Tibial nerve (tissue), 4 donors: ENCODE results near the gene SETD2. TPM values are rescaled to one million over a fixed set of nuclear protein-coding genes. Genes with fewer than 3 reads are reported as not detected.

Experiments
- DNase-seq, 2 donors: peaks; one replicate each; pipeline ENCODE4 v3.0.0-alpha.2; 2019; ENCODE audit warnings: low spot score in 2 of 2
- H3K27ac ChIP-seq, 4 donors: fragments of 200-600 bp; sonication (generic) in 3 of 4; one replicate each; pipeline ENCODE4 v1.5.1; 2017 to 2019; ENCODE audit warnings: mild to moderate bottlenecking in 1 of 4
- H3K27me3 ChIP-seq, 2 donors: fragments of 200-600 bp; sonication (generic) in 1 of 2; one replicate each; pipeline versions ENCODE4 v1.5.1 to v1.6.0; 2017 to 2019
- H3K36me3 ChIP-seq, 3 donors: fragments of 200-600 bp; sonication (generic); one replicate each; pipeline ENCODE4 v1.5.1; 2018 to 2019
- H3K4me1 ChIP-seq, 4 donors: fragments of 200-600 bp; sonication (generic) in 3 of 4; one replicate each; pipeline ENCODE4 v1.5.1; 2017 to 2019
- H3K4me3 ChIP-seq, 4 donors: fragments of 200-600 bp; sonication (generic) in 3 of 4; one replicate each; pipeline ENCODE4 v1.5.1; 2017 to 2019; ENCODE audit warnings: mild to moderate bottlenecking in 1 of 4, moderate library complexity in 1 of 4
- H3K9me3 ChIP-seq, 4 donors: fragments of 200-600 bp; sonication (generic) in 3 of 4; one replicate each; pipeline ENCODE4 v1.5.1; 2017 to 2019
- CTCF ChIP-seq, 5 experiments: fragments of 200-600 bp in 3 of 5; fragments of 450-650 bp in 2 of 5; sonication (generic) in 3 of 5; IDR thresholded peaks; one replicate each; pipeline ENCODE4 v1.5.1; 2016 to 2019; ENCODE audit warnings: antibody characterized with exemption in 5 of 5, mild to moderate bottlenecking in 3 of 5, moderate library complexity in 2 of 5
- EP300 ChIP-seq, 2 donors: sonication (generic); formaldehyde crosslinking; IDR thresholded peaks; one replicate each; pipeline ENCODE4 v1.6.1; 2017; ENCODE audit warnings: antibody characterized with exemption in 2 of 2, mild to moderate bottlenecking in 1 of 2
- POLR2A ChIP-seq, 2 donors: fragments of 450-650 bp; IDR thresholded peaks; one replicate each; pipeline ENCODE4 v1.6.1; 2017; ENCODE audit warnings: antibody characterized with exemption in 2 of 2, mild to moderate bottlenecking in 2 of 2, moderate library complexity in 2 of 2
- WGBS, 2 donors: methylation state at CpG; one replicate each; pipeline ENCODE4 v1.1.5; 2018; 5-methylcytosine and 5-hydroxymethylcytosine counted together
- total RNA-seq, 4 donors: library from RNA; depleted of rRNA; stranded (reverse); fragments of >200 nt; gene quantifications; one replicate each; pipeline ENCODE4 v1.1.0, GENCODE V29; 2016

SETD2 gene
- total RNA-seq, 4 donors from 2014 or later: 55.5 to 69.6 (median 64.7) TPM

- DNase-seq: no peak
- Histone ChIP-seq H3K4me3 (no peak overlapping the region), H3K9me3 (no peaks in the 10 kb centered on the region), H3K27me3 (no peaks in the 10 kb centered on the region), H3K27ac (no peak overlapping the region), H3K36me3 (peaks cover 0 to 96% (median 4%) of the 10 kb centered on the region in 3 donors), H3K4me1 (no peaks in the 10 kb centered on the region)
- WGBS, 2 donors: 81 to 89% methylated on average over 14 to 22 of the region's 25 CpGs
- TF ChIP-seq CTCF (IDR thresholded peaks at IDR 0.05) (no peak), EP300 (IDR thresholded peaks at IDR 0.05) (no peak), POLR2A (IDR thresholded peaks at IDR 0.05) (no peak)
These were observed 162.8 kb downstream of the SETD2 start for GRCh38 chr3:47000922-47001730.

DNA sequence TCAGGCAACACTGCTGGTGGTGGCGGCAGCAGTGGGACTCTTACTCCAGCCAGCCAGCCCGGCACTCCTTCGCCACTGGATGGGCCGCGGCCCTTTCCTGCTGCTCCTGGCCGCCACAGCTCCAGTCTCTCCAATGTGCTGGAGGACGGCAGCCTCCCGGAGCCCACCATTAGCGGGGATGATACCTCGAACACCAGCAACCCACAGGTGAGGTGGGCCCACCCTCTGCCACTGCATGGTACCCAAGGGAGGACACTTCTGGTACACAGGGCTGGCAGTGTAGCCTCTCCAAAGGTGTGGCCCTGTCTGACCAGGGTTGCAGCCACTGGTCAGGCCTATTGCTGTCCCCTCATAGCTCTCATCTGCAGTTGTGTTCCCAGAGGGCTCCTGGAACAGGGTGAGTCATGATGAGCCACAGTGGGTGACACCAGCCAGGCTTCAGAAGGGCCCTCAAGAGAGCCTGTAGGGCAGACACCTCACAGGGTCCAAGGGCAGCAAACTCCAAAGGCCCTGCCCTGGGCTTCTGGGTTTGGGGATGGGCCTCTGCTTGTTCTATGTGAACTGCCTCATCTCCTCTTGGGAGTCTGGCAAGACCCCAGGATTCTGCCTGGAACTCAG is 163.6 kb downstream of the SETD2 start:
- Histone ChIP-seq H3K4me3 (no peak overlapping the region), H3K9me3 (no peaks in the 10 kb centered on the region), H3K36me3 (peaks cover 0 to 96% (median 3%) of the 10 kb centered on the region in 3 donors), H3K27ac (no peak overlapping the region), H3K27me3 (no peaks in the 10 kb centered on the region), H3K4me1 (no peaks in the 10 kb centered on the region)
- 90 to 93% methylated on average over 8 to 9 of the region's 10 CpGs for WGBS, 2 donors
- no peak for DNase-seq
- TF ChIP-seq CTCF (IDR thresholded peaks at IDR 0.05): no peak

- H3K9me3 ChIP-seq: no peaks in the 10 kb centered on the region
- no peaks in the 10 kb centered on the region for H3K27me3 ChIP-seq
- 90 to 95% methylated on average over 13 to 14 of the region's 14 CpGs for WGBS, 2 donors
- no peak overlapping the region for H3K27ac ChIP-seq
- H3K4me3 ChIP-seq: no peak overlapping the region
- TF ChIP-seq EP300 (IDR thresholded peaks at IDR 0.05) (no peak), POLR2A (IDR thresholded peaks at IDR 0.05) (no peak), CTCF (IDR thresholded peaks at IDR 0.05) (no peak)
- H3K36me3 ChIP-seq: peaks cover 0 to 96% (median 0%) of the 10 kb centered on the region in 3 donors
- H3K4me1 ChIP-seq: no peaks in the 10 kb centered on the region
- no peak for DNase-seq
These were observed 164.3 kb downstream of the SETD2 start for GRCh38 chr3:46999516-47000197.

GRCh38 chr3:46998852-46999515 is 164.9 kb downstream of the SETD2 start:
- Histone ChIP-seq H3K27me3 (no peaks in the 10 kb centered on the region), H3K4me1 (no peaks in the 10 kb centered on the region), H3K4me3 (no peak overlapping the region), H3K27ac (no peak overlapping the region), H3K9me3 (no peaks in the 10 kb centered on the region), H3K36me3 (peaks cover 0 to 96% (median 0%) of the 10 kb centered on the region in 3 donors)
- peak in 2 of 5 experiments; percentile 0 to 3 for TF ChIP-seq CTCF (IDR thresholded peaks at IDR 0.05)
- TF ChIP-seq EP300 (IDR thresholded peaks at IDR 0.05): no peak
- 79 to 81% methylated on average over 14 to 22 of the region's 22 CpGs for WGBS, 2 donors
- DNase-seq: no peak
